ENCODE data around the gene OGFOD2.

DNA sequence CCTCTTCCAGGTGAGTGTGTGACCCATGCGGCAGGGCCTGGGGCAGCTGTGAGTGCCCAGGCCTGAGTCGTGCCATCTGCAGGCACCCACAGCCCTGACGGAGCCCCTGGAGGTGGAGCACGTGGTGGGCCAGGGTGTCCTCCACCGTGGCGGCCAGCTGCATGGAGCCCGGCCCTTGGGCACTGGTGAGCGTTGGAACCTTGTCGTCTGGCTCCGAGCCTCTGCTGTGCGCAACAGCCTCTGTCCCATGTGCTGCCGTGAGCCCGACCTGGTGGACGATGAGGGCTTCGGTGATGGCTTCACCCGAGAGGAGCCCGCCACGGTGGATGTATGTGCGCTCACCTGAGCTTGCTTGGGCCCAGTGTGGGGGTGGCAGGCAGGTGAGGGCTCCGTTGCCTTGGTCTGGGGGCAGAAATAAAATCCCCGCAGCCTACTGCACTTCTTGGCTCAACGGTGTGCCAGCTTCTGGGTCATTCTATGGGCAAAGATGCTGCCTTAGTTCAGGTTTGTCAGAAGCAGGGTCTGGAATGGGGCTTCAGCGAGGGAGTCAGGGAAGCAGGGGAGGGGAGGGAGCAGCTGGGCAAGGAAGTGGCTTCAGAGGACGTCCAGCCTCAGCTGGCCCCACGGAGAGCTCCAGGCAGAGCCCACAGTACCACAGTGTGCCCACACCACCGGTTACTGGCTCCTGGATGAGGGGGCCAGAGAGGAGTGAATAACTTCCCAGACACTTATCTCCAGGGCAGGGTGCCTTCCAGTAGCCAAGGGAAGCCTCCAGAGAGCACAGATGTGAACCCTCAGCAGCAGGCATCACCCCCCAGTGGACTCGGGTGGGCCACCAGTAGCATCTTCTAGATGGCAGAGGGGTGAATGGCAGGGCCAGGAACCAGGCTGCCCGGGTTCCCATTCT, 4.2 kb downstream of the OGFOD2 start:
- TF ChIP-seq CTCF (IDR thresholded peaks at IDR 0.05; ENCODE audit: low read depth, low read length, missing input control): no peak
- TF ChIP-seq, protein P1, sequence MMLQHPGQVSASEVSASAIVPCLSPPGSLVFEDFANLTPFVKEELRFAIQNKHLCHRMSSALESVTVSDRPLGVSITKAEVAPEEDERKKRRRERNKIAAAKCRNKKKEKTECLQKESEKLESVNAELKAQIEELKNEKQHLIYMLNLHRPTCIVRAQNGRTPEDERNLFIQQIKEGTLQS (IDR thresholded peaks at IDR 0.05): no peak
- no peak for TF ChIP-seq EGR1 (IDR thresholded peaks at IDR 0.05; ENCODE audit: low read depth in 2 of 2)
- TF ChIP-seq, protein P2, sequence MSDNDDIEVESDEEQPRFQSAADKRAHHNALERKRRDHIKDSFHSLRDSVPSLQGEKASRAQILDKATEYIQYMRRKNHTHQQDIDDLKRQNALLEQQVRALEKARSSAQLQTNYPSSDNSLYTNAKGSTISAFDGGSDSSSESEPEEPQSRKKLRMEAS (IDR thresholded peaks at IDR 0.05): no peak
- TF ChIP-seq, protein P3, sequence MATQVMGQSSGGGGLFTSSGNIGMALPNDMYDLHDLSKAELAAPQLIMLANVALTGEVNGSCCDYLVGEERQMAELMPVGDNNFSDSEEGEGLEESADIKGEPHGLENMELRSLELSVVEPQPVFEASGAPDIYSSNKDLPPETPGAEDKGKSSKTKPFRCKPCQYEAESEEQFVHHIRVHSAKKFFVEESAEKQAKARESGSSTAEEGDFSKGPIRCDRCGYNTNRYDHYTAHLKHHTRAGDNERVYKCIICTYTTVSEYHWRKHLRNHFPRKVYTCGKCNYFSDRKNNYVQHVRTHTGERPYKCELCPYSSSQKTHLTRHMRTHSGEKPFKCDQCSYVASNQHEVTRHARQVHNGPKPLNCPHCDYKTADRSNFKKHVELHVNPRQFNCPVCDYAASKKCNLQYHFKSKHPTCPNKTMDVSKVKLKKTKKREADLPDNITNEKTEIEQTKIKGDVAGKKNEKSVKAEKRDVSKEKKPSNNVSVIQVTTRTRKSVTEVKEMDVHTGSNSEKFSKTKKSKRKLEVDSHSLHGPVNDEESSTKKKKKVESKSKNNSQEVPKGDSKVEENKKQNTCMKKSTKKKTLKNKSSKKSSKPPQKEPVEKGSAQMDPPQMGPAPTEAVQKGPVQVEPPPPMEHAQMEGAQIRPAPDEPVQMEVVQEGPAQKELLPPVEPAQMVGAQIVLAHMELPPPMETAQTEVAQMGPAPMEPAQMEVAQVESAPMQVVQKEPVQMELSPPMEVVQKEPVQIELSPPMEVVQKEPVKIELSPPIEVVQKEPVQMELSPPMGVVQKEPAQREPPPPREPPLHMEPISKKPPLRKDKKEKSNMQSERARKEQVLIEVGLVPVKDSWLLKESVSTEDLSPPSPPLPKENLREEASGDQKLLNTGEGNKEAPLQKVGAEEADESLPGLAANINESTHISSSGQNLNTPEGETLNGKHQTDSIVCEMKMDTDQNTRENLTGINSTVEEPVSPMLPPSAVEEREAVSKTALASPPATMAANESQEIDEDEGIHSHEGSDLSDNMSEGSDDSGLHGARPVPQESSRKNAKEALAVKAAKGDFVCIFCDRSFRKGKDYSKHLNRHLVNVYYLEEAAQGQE (IDR thresholded peaks at IDR 0.05): no peak
- TF ChIP-seq TAF1 (conservative IDR thresholded peaks at IDR 0.05): no peak
- no peak for TF ChIP-seq YY1 (IDR thresholded peaks at IDR 0.05)
- TF ChIP-seq RAD21 (IDR thresholded peaks at IDR 0.05): no peak

All from liver (tissue), 3 donors.